ENCODE data around the gene PPARG.

The PPARG gene

DNA sequence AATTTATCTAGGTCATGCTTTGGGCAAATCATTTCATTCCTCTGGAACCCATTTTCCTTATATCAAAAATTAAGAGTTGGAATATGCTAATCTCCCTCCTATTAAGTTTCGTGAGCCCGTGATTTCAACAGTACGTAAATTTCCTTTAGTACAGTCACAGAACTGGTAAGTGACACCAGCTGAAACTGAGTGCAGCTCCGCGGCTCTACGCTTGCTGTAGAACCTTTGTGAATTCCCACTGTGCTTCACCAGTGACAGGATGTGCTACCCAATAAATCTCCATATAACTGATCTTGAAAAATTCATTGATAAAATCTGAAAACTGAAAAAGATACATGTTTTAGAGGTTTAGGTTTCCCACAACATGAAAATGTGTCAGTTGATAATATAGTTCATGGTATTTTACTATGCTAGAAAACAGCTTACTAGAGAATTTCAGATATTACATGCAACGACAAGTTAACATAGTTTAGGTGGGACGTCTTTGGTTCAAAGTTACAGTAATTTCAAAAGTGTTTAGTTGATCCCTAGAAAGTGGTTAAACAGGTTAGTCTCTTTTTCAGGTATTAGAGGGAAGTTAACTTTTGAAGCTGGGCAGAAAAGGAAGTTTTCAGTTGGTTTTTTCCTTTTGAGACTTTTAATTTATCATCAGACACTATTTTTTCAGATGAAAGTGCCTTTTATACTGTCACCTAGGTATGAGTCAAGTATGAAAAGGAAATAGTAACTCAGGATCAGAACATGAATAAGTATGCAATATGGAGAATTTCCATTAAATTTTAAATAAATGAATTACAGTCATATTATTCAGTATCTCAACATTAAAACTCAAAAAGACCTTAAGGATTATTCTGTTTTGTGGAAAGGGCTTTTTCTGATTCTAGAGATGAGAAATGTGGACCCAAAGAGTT, 57.0 kb downstream of the PPARG start:
- no peak for DNase-seq

DNA sequence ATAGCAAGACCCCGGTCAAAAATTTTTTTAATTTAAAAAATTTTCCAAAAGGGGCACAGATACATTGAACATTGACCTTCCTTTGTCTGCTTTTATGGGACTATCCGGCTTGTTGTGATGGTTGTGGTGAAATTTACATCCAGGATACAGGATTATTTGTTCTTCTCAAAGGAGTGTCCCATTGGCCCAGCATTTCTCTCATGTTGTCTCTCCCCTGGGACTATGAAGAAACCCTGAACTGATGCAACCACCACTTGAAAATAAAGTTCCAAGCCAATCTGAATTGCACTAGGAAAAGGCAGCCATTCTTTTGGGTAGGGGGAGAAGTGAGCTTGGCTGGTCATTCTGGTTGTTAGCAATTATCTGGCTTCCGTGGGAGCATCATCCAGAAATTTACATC, 58.4 kb downstream of the PPARG start:
- no peak for DNase-seq

DNA sequence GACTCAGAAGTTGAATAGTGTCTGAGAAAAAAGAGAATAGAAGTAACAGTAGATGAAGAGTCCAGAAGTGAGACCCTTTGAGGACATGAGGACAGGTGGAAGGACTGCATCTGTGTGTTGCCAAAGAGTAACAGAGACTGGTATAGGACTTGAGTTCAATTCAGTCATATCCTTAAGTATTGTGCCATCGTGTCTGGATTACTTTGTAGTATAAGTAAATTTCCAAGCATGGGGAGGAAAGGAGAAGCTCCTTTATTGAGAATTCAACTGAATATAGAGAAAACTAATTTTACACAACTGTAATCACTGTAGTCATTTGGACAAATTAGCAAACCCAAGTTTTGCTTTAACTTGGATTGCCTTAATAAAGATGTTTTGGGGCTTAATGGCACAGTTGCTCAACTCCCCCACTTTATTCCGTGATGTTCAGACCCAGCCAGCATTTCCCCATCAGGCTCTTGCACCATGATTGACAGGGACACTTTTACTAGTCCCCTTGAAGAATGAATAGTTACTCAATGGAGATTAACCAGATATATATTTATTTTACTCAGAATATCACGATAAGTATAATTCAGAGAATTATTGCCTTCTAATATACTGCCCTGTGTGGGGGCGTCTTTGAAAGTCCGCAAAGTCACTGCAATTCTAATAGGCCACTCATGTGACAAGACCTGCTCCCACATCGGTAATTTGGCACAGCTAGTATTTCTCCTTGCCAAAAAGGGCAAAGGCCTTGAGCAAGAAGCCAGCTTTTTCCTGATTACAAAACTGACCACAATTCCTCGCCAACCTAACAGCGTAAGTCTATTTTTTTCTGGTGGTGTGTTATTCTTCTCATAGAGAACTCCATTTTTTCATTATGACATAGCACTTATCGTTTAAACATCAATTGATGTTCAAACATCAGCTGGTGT, 61.3 kb downstream of the PPARG start:
- no peak for DNase-seq

DNA sequence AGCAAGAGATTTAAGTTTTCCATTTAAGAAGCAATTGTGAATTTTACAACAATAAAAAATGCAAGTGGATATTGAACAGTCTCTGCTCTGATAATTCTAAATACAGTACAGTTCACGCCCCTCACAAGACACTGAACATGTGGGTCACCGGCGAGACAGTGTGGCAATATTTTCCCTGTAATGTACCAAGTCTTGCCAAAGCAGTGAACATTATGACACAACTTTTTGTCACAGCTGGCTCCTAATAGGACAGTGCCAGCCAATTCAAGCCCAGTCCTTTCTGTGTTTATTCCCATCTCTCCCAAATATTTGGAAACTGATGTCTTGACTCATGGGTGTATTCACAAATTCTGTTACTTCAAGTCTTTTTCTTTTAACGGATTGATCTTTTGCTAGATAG, 62.3 kb downstream of the PPARG start:
- DNase-seq: no peak

- no peak for DNase-seq
Measured at GRCh38 chr3:12352253-12352652, 63.4 kb downstream of the PPARG start.

GRCh38 chr3:12352755-12353154, 63.9 kb downstream of the PPARG start:
- DNase-seq: no peak

GRCh38 chr3:12353796-12354525, 65.1 kb downstream of the PPARG start:
- DNase-seq: no peak

DNA sequence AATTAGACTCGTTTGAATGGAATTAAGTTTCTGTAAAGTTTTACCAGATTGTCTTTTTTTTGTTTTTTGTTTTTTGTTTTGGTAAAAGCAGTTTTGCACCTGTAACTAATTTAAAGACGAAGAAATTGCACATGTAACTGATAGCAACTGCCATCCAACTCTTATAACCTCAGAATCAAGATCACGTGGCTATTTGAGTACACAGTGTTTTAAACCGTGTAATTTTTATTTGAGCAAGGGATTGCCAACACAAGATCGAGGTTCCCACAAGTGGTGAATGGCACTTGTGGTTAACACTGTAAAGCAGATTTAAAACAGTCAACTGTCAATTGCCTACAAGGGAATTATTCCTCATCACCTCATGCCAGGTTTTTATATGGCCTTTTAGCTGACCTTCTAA, 67.3 kb downstream of the PPARG start:
- no peak for DNase-seq

GRCh38 chr3:12356996-12357395, 68.1 kb downstream of the PPARG start:
- no peak for DNase-seq

- no peak for DNase-seq
Measured at GRCh38 chr3:12357456-12357855, 68.6 kb downstream of the PPARG start.

GRCh38 chr3:12363397-12364195, 74.7 kb downstream of the PPARG start:
- no peak for DNase-seq

DNA sequence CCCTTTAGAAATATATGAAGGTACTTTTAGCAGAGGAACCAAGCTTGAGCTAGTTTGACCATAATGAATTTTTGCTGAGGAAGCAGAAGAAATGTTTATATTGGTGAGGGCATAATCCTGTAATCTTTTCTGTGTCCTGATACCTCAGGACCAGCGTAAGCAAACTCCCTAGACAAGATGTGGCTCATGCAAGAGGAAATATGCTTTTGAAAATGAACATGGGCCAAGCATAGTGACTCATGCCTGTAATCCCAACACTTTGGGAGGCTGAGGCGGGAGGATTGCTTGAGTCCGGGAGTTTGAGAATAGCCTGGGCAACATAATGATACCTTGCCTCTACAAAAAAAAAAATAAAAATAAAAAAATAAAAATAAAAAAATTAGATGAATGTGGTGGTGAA, 78.5 kb downstream of the PPARG start:
- DNase-seq: no peak

DNA sequence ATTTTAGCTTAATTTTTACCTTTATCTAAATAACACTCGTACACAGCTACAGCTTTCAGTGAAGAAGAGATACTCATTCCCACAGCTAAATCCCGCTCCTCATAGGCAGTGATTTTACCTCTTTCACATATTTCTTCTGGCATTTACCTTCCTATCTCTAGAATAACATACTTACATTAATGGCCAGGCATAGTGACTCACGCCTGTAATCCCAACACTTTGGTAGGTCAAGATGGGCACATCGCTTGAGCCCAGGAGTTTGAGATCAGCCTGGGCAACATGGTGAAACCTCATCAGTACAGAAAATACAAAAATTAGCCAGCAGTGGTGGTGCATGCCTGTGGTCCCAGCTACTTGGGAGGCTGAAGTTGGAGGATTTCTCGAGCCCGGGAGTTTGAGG, 80.2 kb downstream of the PPARG start:
- no peak for DNase-seq

GRCh38 chr3:12369598-12369997, 80.7 kb downstream of the PPARG start:
- DNase-seq: no peak

- no peak for DNase-seq
Measured at GRCh38 chr3:12370758-12371157, 81.9 kb downstream of the PPARG start.

GRCh38 chr3:12371525-12372140, 82.8 kb downstream of the PPARG start:
- no peak for DNase-seq

DNA sequence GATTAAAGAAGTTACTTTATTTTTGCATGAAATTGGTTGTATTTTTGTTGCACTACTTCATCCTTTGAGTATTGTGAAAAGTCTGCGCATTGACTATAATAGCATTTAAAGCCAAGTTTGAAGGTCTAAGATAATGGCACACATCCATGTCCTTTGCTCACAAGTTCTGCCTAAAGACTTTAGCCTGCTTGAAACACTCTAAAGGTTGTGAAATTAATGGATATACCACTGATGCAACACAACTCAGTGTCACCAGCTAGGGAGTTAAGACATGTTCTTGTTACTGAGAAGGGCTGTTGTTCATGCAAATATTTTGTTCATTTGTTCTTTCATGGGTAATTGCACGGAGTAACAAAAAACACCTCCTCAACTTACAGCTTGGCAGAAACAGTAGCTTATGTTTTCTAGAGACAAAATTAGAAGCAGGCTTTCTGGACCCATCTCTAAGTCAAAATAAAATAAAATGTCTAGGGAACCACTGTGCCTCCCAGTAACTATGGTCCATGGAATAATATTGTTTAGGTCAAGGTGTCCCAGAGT, 83.9 kb downstream of the PPARG start:
- no peak for DNase-seq

DNA sequence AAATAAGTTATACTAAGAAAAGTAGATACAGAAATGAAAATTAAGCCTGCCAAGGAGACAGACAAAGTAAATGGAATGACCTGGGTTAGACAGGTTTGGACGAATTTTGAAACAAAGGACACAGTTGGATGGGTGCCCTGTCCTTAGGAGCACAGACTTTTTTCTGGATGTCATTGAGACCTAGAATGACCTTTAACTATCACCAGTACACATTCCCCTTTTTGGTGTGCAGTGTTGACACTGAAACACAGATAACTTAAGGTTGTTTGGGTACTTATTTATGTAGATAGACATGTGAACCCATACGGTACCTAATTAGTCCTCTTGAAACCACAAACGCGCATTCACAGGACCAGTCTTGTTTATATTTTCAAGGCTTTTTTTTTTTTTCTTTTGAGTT, 86.7 kb downstream of the PPARG start:
- DNase-seq: no peak

GRCh38 chr3:12379640-12380429, 91.0 kb downstream of the PPARG start:
- DNase-seq: no peak

GRCh38 chr3:12380461-12380860, 91.6 kb downstream of the PPARG start:
- no peak for DNase-seq

DNA sequence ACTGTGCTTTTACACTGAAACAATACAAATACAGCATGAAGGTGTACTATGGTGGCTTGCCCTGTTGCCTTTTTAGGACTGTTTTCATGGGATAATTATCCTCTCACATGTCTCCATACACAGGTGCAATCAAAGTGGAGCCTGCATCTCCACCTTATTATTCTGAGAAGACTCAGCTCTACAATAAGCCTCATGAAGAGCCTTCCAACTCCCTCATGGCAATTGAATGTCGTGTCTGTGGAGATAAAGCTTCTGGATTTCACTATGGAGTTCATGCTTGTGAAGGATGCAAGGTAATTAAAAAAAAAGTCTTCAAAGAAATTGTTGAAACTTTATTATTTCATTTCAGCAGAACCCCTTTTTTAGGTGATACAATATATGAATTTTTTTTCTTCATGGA, 92.3 kb downstream of the PPARG start:
- no peak for DNase-seq
